NT2/D1 (cell line): ENCODE results near the gene SFR1.

Source experiments
- SUZ12 ChIP-seq: IDR thresholded peaks from 2 replicates; pipeline ENCODE4 v1.6.1; 2011; ENCODE audit not compliant: insufficient read length, insufficient read depth; ENCODE audit errors: extremely low read depth
- YY1 ChIP-seq: IDR thresholded peaks from 2 replicates; pipeline ENCODE4 v1.6.1; 2011; ENCODE audit not compliant: insufficient read length, insufficient read depth
- ZNF274 ChIP-seq: IDR thresholded peaks from 2 replicates; pipeline ENCODE4 v1.6.1; 2011; ENCODE audit warnings: mild to moderate bottlenecking, low read depth, low read length

DNA sequence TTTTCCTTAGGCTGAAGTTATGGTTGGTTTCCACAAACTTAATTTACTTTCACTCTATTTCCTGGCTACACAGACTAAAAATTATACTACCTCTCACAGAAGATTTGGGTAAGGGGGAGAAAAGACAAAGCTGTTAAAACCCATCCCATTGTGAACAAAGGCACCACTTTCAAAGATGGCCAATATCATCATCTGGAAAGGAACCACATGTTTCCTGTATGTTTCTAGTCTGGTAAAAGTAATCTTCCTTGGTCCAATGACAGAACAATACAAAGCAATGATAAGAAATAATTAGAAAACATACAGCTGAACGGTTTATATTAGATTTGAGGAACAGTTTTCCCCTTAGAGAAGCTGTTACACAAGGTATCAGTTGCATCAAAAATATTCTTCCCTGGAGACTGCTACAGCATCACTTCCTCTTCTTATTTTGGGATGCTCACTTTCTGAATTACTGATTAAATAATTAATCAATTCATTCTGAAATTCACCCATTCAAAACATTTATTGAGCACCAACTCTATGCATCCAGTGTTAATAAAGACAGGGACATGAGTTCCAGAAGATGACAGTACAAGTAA lies 8.5 kb upstream of the SFR1 start:
- TF ChIP-seq ZNF274 (no peak), YY1 (no peak), SUZ12 (no peak)
